ENCODE results near the gene NCAM1.
A peak's percentile ranks its signal among the peaks of the same experiment; 100 is the strongest.

The NCAM1 gene

DNA sequence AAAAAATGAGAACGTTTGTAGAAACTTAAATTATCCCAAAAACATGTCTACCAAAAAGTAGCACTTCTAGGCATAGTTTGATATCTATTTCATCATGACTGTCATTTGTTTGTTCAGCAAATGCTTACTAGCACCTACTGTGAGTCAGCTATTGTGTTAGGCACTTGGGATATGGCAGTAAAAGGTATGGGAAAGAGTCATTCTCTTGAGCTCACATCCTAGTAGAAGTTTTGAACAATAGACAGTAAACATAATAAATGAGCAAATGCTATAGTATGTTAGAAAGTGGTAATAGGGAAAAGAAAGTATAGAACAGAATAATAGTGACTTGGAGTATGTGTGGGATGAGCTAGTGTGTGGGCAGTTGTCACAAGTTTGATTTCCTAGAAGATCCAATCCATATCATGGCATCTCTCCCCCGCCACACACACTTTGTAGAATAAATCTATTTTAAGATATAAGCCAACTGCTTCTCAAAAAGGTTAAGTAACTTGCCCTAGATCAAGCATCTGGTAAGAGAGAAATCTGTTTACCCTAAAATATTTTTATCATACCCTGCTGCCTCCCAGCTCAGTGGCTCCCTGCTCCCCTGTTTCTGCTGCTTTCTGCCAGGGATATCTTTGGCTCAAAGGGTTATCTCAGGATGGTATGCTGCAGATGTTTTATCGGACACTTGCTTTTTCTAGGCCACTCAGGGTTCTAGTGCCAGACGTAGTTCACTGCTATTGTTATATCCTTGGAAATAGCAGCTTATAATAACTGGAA lies 129.7 kb downstream of the NCAM1 start:
- no peak for DNase-seq

DNA sequence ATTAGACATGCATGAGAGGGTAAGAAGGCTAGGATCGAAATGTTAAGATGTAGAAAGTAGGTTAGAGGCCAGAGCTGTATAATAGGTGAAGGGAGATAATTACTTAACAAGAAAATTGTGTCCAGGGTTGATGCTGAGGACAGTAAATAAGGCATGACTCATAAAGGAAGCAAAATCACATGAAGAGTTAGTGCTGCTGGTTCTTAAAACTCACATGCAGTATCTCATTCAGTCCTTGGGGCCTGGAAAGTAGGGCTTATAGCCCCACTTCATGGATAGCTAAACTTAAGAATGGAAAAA lies 130.2 kb downstream of the NCAM1 start:
- DNase-seq, result no peak

DNA sequence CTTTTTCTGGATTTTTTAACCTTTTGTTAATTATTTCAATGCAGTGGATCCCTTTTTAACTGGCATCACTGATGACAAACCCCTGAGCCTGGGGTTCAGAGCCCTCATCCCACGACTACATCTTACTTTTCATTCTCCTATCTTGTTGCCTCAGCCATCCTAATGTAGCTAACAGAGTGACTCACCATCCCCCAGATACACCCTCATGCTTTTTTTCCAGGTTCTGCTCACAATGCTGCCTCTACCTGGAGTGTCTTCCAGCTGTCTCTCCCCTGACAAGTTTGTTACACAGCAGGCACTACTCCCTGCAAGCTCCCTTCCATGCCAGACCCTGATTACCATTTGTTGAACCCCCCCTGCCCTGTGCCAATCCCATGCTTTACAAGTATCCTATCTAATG lies 135.4 kb downstream of the NCAM1 start:
- DNase-seq, result peak; percentile 54

DNA sequence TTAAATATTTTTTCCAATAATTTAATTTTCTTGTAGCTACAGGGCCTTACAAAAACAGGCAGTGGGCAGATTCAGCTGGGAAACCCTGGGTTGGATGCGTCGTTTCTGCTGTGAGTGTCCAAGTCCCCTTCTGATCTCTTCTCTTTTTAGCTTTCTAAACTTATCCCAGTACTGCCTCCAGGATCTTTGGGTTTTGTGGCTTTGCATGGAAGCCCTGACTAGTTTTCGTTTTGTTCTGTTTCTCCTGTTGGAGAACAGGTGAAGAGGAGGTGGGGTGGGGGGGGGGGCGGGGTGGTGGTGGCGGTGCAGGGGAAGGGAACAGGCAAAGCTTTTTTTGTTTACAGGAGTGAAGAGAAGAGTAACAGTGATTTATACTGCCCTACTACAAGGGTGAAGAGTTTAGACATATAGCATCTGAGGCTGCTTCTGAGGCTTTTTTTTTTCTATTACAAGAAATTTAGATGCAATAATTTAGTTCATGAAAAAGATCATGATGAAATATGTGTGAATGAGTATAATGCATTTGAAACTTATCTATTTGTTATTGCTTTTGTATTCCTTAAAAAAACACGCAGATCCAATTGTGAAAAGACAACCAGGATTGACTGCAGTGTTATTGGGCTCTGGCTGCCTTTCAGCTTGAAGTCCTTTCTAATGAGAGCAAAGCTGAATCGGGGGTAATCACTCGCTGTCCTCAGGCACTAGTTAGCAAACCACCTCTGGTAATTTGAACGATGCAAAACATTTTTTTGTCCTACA lies 142.9 kb downstream of the NCAM1 start:
- peak; percentile 51 for DNase-seq

DNA sequence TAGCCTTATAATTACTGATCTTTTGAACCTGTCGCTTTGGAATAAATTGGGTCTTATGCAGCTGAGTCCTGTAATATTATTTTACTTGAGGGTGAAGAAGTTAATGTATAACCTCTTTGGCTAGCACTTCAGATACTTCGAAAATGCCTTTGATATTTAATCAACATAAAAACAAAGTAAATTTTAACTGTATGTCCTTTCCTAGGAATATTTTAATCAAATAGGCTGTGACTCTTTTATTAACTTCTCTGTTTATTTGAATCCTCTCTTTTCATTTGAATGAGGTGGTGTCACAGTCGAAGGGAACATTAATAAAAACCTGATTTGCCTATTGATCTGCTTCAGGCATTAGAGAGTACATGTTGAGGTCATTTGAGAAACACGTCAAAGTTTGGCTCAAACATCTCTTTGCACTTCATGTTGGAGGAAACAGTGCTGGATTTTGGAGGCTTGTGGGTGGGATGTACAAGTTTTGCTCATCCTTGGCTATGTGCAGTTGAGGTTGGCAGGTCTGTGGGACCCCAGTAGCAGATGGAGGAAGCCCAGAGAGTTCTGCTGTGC lies 143.6 kb downstream of the NCAM1 start:
- no peak for DNase-seq

DNA sequence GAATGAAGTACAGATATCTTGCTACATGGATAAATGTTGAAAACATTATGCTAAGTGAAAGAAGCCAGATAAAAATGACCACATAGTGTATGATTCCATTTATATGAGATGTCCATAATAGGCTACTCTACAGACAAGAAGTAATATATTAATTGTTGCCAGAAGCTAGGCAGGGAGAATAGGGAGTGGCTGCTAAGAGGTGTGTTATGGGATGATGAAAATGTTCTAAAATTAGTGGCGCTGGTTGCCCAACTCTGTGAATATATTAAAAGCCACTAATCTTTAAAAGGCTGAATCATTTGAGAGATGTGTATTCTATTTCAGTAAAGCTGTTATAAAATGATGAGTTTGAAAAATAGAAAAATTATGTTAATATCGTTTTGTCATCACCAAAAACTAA lies 144.4 kb downstream of the NCAM1 start:
- no peak for DNase-seq

DNA sequence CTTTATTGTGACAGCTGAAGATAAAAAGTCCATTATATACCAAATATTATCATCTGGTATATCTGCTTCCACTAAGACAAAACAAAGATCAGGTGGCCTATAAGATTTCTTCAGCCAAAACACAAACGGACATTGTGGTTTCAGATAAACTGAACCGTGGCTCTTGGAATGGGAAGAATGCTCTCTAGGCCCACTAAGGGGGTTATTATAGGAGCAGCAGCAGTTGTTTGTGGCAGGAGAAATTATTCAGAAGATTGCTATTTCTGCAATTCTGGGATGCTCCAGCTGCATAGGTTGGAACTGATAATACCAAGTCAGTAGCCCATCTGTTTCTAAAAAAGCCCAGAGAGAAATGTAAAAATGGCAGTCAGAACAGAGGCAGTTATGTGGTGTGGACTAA lies 145.3 kb downstream of the NCAM1 start:
- peak; percentile 91 for DNase-seq

DNA sequence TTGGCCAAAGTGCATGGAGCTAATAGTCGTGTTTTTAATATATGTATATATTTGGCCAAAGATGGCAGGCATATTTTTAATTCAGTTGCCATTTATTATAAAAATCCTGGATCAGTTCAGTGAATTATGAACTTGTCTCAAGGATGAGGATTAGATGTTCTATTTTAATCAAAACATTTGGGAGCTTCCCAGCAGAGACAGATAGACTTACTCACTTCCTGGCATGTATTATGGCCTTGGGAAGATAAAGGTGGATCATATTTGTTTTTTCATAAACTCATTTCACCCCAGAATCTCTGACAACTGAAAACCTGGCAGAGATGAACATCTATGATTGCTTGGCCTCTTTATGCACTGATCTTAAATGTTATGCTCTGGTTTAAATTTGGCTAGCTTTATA lies 148.8 kb downstream of the NCAM1 start:
- no peak for DNase-seq

DNA sequence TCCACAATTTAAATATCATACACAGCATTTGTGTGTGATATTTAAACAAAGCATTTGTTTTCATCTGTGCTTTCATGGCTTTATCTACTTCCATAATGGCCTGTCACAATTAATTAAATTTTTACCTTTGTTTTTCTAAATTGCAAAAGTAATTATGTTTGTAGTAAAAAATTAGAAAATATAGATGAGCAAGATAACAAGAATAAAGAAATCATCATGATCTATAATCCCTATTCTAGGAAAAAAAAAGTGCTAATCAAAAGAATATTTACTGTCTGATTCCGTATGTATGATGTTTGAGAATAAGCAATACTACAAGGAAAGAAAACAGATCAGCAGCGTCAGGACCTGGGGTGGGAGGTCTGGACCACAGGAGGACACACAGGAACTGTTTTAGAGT lies 149.9 kb downstream of the NCAM1 start:
- no peak for DNase-seq

DNA sequence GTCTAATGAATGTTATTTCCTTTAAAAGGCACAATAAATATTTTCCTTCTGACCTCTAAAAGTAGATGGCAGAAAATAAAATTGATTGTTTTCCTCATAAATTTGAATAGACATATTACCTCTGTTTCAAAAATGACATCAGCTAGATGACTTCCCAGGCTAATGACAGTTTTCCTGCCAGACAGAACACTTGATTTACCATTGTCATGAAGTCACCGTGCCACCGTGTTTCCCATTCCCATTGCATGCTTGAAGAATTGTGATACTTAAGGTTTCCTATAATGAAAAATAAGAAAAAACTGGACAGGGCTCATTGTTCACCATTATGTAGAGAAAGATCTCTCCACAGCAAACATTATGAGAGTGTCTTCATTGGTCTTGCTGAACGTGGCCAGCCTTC lies 151.1 kb downstream of the NCAM1 start:
- no peak for DNase-seq

DNA sequence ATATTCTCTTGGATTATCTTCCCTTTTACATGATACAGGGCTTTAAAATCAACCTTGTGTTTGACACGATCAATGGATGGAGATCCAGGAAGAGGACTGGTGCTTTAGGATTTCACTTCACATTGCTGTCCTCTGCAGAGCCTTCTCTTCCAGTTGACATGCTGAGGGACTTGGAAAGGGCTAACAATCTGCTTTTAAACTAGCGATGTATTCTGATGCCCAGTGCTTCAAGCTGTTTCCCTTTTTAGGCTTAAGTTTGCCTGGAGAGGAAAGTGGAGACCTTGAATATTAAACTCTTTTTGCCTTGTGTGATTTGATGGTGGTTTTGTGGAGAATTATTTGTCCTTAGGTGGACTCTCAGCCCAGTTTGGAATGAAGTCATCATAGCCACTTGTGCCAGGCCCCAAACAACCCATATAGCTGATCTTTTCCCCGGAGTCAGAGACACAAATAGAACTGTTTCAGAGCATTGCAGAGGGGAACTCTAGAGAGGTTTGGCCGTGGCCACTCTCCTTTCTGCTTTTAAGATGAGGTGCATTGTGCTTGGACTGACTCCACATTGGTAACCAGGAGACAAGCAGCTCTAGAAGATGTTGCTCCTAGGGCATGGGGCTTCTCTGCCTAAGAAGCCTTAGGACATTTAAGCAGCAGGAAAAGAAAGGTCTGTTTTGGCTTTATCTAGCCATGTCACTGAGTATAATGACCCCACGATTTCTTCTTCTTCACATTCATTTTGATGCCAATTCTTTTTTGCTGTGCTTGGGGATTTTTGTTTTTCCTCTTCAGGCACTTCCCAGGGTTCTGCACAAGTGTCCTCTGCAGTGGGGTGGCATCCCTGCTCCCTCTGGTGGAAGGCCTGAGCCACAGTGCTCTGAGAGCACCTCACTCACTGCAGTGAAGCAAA lies 152.8 kb downstream of the NCAM1 start:
- peak; percentile 86 for DNase-seq

DNA sequence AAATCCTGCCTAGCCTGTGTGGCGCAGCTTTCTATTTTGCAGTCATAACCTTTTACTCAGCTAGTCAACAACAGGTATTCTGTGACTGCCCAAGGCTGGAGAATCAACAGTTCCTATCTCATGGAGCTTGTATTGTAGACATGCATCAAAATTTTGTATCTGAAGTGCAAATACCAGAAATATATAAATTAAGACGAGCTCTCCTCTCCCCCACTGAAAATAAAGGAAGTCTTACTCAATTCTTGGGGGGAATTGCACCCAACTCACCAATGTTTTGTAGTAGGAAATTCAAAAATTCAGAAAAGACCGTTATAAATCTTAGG lies 153.4 kb downstream of the NCAM1 start:
- no peak for DNase-seq

DNA sequence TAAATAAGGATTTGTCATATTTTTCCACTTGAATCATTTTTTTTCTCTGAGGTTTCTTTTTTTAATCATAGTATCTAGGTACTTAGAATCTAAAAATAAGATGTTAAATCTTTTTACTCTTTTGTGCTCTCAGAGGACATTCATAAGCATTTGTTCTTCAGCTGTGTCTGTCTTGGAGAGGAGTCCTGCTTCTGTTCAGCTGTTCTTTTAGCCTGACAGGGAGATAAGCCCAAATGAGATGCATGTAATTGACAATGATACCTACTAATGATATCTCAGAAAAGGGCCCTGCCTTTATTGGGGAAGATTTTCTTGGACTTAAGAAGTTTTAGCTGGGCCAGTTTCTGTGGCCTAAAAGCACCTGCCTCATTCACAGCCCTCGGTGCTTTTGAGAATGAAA lies 156.9 kb downstream of the NCAM1 start:
- DNase-seq, result no peak

DNA sequence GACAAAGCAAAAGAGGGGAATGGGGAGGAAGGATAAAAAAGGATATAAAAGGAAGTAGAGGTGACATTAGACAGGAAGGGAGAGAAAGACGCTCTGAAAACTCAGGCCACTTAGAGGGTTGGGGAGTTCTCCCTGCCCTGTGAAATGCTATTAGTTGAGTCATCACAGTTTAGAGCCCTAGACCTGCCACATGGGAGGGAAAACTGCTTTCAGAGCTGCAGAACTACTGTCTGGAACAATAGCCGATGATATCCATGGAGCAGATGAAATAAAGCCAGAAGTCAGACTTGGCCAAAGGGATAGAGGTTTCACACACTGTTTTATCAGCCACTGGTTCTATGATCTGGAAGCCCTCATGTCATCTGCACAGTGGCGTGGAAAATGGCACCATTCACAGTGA lies 157.9 kb downstream of the NCAM1 start:
- peak; percentile 84 for DNase-seq

DNA sequence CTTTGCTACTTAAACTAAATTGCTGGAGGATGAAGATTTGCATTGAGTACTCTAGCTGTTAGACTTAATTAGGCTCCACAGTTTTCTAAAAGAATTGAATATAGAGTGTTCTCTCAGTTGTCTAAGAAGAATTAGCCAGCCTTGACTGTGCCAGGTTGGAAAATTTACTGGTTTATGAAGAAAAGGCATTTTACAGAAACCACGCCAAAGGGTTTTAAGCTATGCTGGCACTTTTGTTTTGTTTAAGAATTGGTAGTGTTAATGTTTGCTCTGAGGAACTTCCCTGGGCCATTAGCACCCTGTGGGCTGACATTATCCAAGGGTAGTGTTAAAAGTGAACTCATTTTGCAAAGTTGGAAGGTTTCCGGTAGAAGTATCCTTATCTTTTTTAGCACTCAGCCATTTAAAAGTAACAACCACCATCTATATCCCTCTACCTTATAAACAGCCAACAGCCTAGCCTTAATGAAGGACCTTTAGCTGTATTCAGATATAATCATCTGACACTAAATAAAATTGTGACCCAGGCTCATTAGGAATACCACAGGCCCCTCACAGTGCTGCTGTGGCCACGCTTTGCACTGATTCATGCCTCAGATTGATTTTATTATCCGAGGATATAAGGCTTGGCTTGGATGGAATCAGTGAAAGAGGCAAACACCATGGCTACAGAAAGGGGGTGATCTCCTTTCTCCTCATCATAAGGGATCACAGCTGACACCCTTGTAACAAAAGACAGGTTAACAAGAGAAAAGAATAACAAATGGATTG lies 158.9 kb downstream of the NCAM1 start:
- DNase-seq, result no peak

DNA sequence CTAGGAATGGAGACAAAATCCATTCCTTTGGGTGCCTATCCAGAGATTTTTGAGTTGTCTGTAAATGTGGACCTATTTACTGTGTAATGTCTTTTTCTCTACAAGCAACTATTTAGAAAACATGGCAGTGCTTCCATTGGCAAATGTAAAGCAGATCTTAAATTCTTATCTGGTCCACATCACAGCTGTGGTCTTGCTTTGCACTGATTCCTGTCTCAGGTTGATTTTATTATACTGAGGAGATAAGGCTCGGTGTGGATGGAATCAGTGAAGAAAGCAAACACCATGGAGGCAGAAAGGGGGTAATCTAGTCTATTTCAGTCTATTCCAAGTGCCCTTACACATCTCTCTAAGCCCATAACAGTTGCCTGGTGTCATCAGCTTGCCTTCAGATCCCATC lies 160.5 kb downstream of the NCAM1 start:
- no peak for DNase-seq

DNA sequence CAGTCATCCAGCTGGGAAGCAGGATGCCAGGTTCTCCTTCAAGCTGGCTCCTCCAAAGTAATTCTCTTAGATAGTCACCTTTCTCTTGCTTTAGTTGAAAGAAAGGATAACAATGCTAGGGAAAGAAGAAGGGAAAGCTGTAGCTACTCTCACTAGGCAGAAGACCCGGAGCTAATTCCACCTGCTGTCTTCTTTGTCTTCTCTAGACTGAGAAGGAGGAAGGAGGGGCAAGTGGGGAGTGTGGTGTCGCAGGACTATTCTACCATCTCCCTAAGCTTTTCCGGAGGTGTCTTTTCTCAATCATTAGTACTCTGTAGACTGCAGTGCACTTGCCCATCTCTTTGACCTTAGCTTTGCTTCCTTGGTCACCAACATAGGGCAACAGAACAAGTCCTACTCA lies 162.8 kb downstream of the NCAM1 start:
- DNase-seq, result no peak

DNA sequence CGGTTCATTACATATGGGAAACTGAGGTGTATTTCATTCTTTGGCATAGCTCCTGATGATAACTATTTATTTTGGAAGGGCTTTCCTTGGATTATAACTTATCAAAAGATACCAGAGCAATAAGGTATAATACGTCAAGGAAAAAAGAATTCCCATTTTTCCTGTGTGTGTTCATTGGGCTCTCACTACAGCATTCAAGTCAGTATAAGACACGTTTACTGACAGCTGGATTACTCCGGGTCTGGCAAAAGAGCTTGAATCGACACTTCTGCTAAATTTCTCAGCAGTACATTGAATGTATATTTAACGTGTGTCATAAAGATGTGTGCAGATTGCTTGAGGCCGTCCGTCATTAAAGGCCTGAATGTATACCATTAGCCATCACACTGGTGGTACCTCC lies 163.4 kb downstream of the NCAM1 start:
- DNase-seq, result no peak

DNA sequence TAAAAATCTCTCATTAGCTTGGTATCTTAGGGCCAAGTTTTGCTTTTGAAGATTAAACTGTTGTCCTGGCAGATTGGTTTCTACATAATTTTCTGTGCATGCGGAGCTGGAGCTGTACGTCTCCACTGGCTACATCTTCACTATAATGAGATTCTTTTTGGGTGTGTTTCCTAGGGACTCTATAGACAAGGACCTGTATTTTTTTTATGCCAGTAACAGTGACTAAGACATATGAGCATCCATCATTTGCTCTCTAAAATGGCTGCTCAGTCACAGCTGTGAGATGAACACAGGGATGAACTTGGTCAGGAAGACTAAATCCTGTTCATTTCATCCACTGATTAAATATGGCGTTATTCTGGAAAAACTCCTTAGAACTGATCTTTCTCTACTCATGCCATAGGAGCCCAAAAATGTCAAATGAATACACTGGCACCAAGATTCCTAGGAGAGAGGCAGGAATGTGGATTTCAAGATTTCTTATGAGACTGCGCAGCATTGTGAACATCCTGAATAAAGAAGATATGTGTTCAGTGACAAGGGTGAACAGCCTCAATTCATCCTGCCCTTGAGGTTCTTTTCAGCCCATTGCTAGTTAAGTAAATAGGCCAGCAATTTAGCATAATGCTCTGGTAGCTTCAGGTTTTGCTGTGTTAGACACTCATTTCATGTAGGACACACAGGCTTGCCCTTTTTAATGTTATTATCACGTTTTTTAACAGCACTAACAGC lies 168.2 kb downstream of the NCAM1 start:
- no peak for DNase-seq

DNA sequence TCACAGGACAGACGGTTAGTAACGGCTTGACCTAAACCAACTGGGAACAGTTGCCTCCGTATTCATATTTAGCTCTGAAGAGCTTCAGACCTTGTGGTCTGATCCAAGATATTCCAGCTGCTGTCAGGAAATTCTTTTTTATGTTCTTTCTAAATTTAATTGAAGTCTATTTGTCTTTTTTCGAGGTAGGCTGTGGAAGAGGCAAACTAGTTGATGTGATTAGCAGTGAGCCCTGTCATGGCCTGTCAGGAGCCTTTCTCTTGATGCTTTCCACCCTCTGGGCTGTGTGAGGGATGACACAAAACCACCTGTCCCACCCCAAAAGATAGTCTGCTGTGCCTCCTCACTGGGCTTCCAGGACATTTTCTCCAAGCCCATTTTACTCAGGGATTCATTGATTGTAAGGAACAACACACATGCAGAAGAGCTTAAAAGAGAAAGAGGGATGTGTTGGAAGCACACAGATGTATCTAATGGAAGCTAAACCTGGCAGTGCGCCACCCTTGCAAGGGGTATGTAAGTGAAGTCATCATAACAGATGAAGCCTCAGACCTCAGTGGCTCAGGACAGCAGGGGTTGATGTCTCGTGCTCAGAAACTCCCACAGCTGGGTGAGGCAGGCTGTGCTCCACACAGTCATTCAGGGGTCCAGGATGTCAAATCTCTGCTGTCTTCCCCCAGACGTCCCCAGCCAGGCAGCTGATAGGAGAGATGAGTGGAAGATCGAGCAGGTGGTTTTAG lies 170.0 kb downstream of the NCAM1 start:
- DNase-seq, result no peak

DNA sequence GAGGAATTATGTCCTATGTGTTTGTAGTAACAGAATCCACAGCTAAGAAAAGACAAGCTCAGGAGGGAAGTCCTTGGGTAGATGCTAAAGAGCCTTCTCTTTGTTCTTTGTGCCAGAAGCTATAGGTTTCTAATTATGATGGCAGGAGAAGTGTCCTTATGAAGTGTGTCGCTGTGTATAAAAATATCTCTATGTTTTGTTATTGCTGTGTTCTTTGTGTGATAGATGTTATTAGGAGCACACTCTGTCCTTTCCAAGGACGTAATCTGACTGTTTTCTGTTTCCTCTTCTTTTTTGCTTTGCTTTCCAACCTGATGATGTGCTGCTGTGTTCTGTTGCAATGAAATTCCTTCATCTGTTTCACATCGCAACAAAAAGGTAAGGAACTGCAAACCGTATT lies 171.9 kb downstream of the NCAM1 start:
- DNase-seq, result no peak

All from islet precursor cell (in vitro differentiated cells).